Glomerular visceral epithelial cell (primary cell): ENCODE measurements around the gene ADGRB2.

Source experiments
- DNase-seq: peaks from one replicate; pipeline ENCODE4 v3.0.0-alpha.2; 2016; ENCODE audit errors: extremely low spot score

The ADGRB2 gene

DNA sequence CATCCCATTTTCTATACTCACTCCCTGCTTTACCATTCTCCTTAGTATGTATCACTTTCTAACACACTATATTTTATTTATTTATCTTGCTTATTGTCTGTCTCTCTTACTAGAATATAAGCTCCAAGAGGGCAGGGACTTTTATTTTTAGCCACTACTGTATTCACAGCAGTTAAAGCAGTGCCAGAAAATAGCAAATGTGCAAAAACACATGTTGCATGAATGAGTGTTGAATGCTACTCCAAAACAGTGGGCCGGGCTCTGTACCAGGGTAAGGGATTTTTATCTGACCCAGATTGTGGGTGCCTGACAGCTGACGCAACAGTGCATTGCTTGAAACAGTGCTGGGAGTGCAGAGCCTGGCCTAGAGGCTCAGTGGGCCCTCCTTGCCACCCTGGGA is 85.0 kb downstream of the ADGRB2 start:
- no peak for DNase-seq

DNA sequence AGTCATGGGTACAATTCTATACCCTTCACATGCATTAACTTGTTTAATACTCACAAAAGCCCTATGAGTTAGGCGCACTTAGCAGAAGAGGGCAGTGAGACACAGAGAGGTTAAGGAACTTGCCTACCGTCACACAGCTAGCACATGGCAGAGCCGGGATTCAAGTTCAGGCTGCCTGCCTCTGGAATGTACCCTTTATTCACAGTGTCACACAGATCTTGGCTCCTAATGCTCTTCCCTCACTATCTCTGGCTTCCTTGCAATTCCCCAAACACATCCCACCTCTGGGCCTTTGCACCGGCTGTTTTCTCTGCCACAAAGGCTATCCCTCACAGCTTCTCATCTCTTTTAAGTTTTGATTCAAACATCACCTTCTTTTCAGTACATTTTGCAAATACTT is 85.5 kb downstream of the ADGRB2 start:
- no peak for DNase-seq

DNA sequence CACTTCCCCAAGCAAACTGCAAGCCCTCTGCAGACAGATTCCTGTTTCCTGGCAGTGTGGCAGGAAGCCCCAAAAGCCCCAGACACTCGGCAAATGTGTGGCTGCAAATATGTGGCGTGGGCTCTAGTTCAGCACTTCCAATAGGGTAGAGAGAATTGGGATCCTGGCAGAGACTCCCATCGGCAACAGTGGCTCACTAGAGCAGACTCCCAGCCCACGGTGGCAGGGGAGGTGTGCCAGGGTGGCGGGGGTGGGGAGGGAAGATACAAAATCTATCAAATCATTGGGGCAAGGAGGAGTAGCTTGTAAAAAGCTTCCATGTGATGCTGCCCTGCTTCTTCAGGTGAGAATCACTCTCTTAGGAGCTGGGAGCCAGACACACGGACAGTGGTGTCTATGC is 86.2 kb downstream of the ADGRB2 start:
- DNase-seq = no peak

DNA sequence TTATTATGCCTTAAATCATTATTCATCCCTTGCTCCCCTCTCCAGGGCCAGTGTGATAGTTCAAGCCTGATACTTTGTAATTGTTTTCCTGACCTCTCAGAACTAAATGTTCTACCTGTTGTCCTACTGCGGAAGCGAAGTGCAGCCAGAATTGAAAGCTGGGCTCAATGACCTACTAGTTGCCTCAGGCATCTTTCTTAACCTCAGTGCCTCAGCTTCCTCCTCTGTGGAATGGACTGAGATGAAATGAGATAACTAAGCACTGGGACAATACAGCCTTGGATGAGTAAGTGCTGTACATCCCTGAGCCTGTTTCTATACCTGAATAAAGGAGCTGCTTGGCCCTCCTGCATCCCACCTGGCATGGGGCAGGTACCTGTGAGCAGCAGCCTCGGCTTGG is 86.7 kb downstream of the ADGRB2 start:
- DNase-seq = no peak
